Keratinocyte (primary cell): ENCODE results near the gene INPP5A. TPM values are rescaled to one million over a fixed set of nuclear protein-coding genes. Genes with fewer than 3 reads are reported as not detected.

Source experiments
- DNase-seq: peaks from one replicate; pipeline ENCODE4 v3.0.0-alpha.2; 2011; ENCODE audit warnings: low read depth, missing footprints, low spot score
- FAIRE-seq: peaks from 2 replicates; lab custom pipeline; 2011; peaks lifted over from hg19 to GRCh38; lab: Jason Lieb, UNC
- H2AFZ ChIP-seq: 2 replicates; pipeline ENCODE4 v1.6.0; 2012; ENCODE audit warnings: low read length, control low read depth, inconsistent platforms; ENCODE audit not compliant: control insufficient read depth
- H3K27ac ChIP-seq: 2 replicates; pipeline ENCODE4 v1.5.1; 2011; ENCODE audit warnings: low read length; ENCODE audit not compliant: control insufficient read depth, insufficient read depth
- H3K27me3 ChIP-seq: 3 replicates; pipeline ENCODE4 v1.6.0; 2011; ENCODE audit warnings: low read length; ENCODE audit not compliant: control insufficient read depth, insufficient read depth; ENCODE audit errors: extremely low read depth
- H3K36me3 ChIP-seq, 2 experiments: 2 replicates in 1 of 2; 3 replicates in 1 of 2; pipeline ENCODE4 v1.5.1; 2011; ENCODE audit warnings: low read length in 2 of 2, mild to moderate bottlenecking in 1 of 2; ENCODE audit not compliant: control insufficient read depth in 2 of 2, insufficient read depth in 2 of 2; ENCODE audit errors: extremely low read depth in 1 of 2
- H3K4me1 ChIP-seq: 3 replicates; pipeline ENCODE4 v1.5.1; 2011; ENCODE audit warnings: low read length; ENCODE audit not compliant: control insufficient read depth, insufficient read depth; ENCODE audit errors: extremely low read depth
- H3K4me2 ChIP-seq: 3 replicates; pipeline ENCODE4 v1.6.0; 2011; ENCODE audit warnings: low read depth, low read length; ENCODE audit not compliant: control insufficient read depth, insufficient read depth; ENCODE audit errors: extremely low read depth
- H3K4me3 ChIP-seq, 3 experiments: fragments of 200-600 bp in 1 of 3; sonication (generic) in 1 of 3; 2 replicates in 2 of 3; 3 replicates in 1 of 3; pipeline ENCODE4 v1.5.1; 2011 to 2016; ENCODE audit warnings: low read length in 3 of 3, mild to moderate bottlenecking in 3 of 3, control low read depth in 2 of 3, inconsistent platforms in 1 of 3, low read depth in 1 of 3, mixed read lengths in 1 of 3, mixed run types in 1 of 3, moderate library complexity in 1 of 3; ENCODE audit not compliant: control insufficient read depth in 2 of 3, insufficient read depth in 2 of 3; ENCODE audit errors: extremely low read depth in 1 of 3
- H3K79me2 ChIP-seq: 2 replicates; pipeline ENCODE4 v1.6.0; 2012; ENCODE audit warnings: low read length; ENCODE audit not compliant: control insufficient read depth, insufficient read depth
- H3K9ac ChIP-seq: 3 replicates; pipeline ENCODE4 v1.6.0; 2011; ENCODE audit warnings: low read length; ENCODE audit not compliant: control insufficient read depth, insufficient read depth; ENCODE audit errors: extremely low read depth
- H3K9me1 ChIP-seq: 3 replicates; pipeline ENCODE4 v1.6.0; 2011; ENCODE audit warnings: low read length; ENCODE audit not compliant: control insufficient read depth, insufficient read depth; ENCODE audit errors: extremely low read depth
- H3K9me3 ChIP-seq: 2 replicates; pipeline ENCODE4 v1.5.1; 2012; ENCODE audit warnings: low read depth, low read length; ENCODE audit not compliant: control insufficient read depth
- H4K20me1 ChIP-seq: 3 replicates; pipeline ENCODE4 v1.6.0; 2011; ENCODE audit warnings: low read length; ENCODE audit not compliant: control insufficient read depth, insufficient read depth; ENCODE audit errors: extremely low read depth
- EZH2 ChIP-seq: IDR thresholded peaks from one replicate; pipeline ENCODE4 v1.6.1; 2012; ENCODE audit warnings: inconsistent platforms, mild to moderate bottlenecking, low read length, moderate library complexity
- dilution Hi-C: fragments of 300-500 bp; cut with MboI; formaldehyde crosslinking; loops from one replicate; pipeline ENCODE4 v1.7.0; 2020; ENCODE audit warnings: low sequenced_read_pairs; ENCODE audit not compliant: extremely low pct_ligation_motif_present
- polyA plus RNA-seq, 5 experiments: library from polyadenylated mRNA; depleted of rRNA in 3 of 5; stranded (reverse) in 3 of 5; stranded (forward) in 1 of 5; unstranded in 1 of 5; fragments of >200 nt; gene quantifications; 1 replicate in 1 of 5; 2 replicates in 3 of 5; 3 replicates in 1 of 5; pipeline versions ENCODE4 v1.2.1 to v1.2.3, GENCODE V29; 2011 to 2012; ENCODE audit warnings: missing spikeins in 2 of 5, low read depth in 1 of 5, low replicate concordance in 1 of 5
- TF ChIP-seq, protein P1 (sequence below), 3 experiments: IDR thresholded peaks in 1 of 3; conservative IDR thresholded peaks in 1 of 3; optimal IDR thresholded peaks in 1 of 3; 2 replicates in 2 of 3; 3 replicates in 1 of 3; pipeline versions ENCODE3 to v1.5.1; 2011; ENCODE audit warnings: low read length in 3 of 3, mild to moderate bottlenecking in 3 of 3, moderate library complexity in 2 of 3, control low read depth in 1 of 3, inconsistent platforms in 1 of 3; ENCODE audit not compliant: insufficient read depth in 2 of 3; ENCODE audit errors: extremely low read depth in 1 of 3

INPP5A gene
- polyA plus RNA-seq, 1 donor (not counting 4 experiments of a cell fraction or from before 2014, with no cell fraction given), result 11.2 TPM

DNA sequence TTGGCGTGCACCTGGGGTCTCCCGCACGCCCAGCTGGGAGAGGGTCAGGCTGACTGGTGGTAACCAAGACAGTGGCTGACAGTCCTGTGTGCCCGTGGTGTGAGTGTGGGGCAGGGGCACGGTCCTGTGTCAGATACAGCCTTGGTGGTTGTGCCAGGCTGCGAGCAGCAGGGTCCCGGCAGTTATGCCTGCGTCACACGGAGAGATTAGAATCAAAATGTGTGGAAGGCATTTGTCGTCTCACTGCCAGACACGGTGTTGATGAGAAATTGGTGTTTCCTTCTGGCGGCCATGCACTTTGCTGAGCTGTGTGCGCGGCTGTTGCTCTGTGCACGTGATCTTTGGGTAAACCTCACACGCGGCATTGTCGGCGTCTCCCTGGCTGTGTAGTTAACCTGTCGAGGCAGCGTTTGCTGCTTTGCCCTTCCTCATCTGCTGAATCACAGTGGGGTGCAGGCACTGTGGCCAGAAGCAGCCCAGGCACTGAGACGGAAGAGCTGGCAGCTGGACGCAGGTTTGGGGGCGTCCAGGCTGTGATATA lies 160.7 kb downstream of the INPP5A start:
- Histone ChIP-seq H3K4me1 (no peaks in the 10 kb centered on the region), H3K36me3 (peaks cover 0 to 3% of the 10 kb centered on the region in 2 experiments), H4K20me1 (no peaks in the 10 kb centered on the region), H3K9me1 (no peaks in the 10 kb centered on the region), H3K9ac (no peak overlapping the region), H3K4me2 (no peak overlapping the region), H3K79me2 (no peaks in the 10 kb centered on the region), H3K4me3 (no peak overlapping the region), H2AFZ (no peak overlapping the region), H3K27me3 (no peaks in the 10 kb centered on the region), H3K9me3 (no peaks in the 10 kb centered on the region), H3K27ac (no peak overlapping the region)
- dilution Hi-C loops, result no loop called here
- FAIRE-seq, result no peak
- no peak for DNase-seq
- TF ChIP-seq EZH2, result no peak
- TF ChIP-seq, protein P1, sequence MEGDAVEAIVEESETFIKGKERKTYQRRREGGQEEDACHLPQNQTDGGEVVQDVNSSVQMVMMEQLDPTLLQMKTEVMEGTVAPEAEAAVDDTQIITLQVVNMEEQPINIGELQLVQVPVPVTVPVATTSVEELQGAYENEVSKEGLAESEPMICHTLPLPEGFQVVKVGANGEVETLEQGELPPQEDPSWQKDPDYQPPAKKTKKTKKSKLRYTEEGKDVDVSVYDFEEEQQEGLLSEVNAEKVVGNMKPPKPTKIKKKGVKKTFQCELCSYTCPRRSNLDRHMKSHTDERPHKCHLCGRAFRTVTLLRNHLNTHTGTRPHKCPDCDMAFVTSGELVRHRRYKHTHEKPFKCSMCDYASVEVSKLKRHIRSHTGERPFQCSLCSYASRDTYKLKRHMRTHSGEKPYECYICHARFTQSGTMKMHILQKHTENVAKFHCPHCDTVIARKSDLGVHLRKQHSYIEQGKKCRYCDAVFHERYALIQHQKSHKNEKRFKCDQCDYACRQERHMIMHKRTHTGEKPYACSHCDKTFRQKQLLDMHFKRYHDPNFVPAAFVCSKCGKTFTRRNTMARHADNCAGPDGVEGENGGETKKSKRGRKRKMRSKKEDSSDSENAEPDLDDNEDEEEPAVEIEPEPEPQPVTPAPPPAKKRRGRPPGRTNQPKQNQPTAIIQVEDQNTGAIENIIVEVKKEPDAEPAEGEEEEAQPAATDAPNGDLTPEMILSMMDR (optimal IDR thresholded peaks at IDR 0.05 in 1 of 3, IDR thresholded peaks at IDR 0.05 in 1 of 3, conservative IDR thresholded peaks at IDR 0.05 in 1 of 3; ENCODE audit: extremely low read depth in 1 of 3, insufficient read depth in 2 of 3, low read length in 3 of 3), result no peak

DNA sequence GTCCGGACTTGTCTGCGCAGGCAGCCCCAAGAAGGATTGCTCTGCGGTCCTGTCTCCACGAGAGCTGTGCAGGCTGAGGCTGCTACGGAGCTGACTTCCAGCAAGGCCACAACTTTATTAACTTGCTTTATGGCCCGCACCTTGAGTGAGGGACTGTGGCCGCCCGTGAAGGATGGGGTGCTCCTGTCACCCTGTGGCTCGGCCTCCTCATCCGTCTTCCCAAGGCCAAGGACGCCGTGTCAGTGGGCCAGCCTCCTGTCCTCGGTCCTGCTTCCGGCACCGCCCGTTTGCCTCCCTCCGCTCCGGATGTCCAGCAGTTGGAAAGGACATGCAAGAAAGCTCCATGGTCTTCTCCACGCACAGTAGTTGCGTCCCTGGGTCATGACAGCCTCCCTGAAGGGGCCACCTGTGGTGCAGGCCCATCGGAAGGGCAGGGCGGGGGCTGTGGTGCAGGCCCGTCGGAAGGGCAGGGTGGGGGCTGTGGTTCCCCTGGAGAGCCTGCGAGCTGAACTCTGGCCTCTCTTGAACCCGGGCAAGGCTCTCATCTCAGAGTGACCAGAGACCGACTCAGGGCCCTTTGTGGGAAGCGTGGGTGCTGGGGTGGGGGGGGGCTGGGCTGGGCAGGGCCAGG lies 161.3 kb downstream of the INPP5A start:
- TF ChIP-seq, protein P1 (optimal IDR thresholded peaks at IDR 0.05 in 1 of 3, IDR thresholded peaks at IDR 0.05 in 1 of 3, conservative IDR thresholded peaks at IDR 0.05 in 1 of 3; ENCODE audit: extremely low read depth in 1 of 3, insufficient read depth in 2 of 3, low read length in 3 of 3), result no peak
- no peak for TF ChIP-seq EZH2
- Histone ChIP-seq H3K9ac (no peak overlapping the region), H2AFZ (no peak overlapping the region), H3K36me3 (peaks cover 0 to 3% of the 10 kb centered on the region in 2 experiments), H3K79me2 (no peaks in the 10 kb centered on the region), H3K27ac (no peak overlapping the region), H3K4me2 (no peak overlapping the region), H4K20me1 (no peaks in the 10 kb centered on the region), H3K9me1 (no peaks in the 10 kb centered on the region), H3K9me3 (no peaks in the 10 kb centered on the region), H3K4me3 (no peak overlapping the region), H3K27me3 (no peaks in the 10 kb centered on the region), H3K4me1 (no peaks in the 10 kb centered on the region)
- FAIRE-seq, result no peak
- no peak for DNase-seq
- dilution Hi-C loops, result no loop called here
